Gastrocnemius medialis (tissue), 4 donors: Measurements from ENCODE around the gene COX4I1.

Experiments
- CTCF ChIP-seq, 5 experiments: fragments of 450-650 bp in 3 of 5; fragments of 200-600 bp in 2 of 5; sonication (generic) in 2 of 5; IDR thresholded peaks in 4 of 5; conservative IDR thresholded peaks in 1 of 5; 1 replicate in 4 of 5; 2 replicates in 1 of 5; pipeline ENCODE4 v1.5.1; 2016 to 2019; ENCODE audit warnings: antibody characterized with exemption in 5 of 5, mild to moderate bottlenecking in 3 of 5, moderate library complexity in 3 of 5
- POLR2A ChIP-seq, 2 donors: fragments of 450-650 bp; IDR thresholded peaks; one replicate each; pipeline ENCODE4 v1.6.1; 2017; ENCODE audit warnings: antibody characterized with exemption in 2 of 2, mild to moderate bottlenecking in 2 of 2, moderate library complexity in 2 of 2

DNA sequence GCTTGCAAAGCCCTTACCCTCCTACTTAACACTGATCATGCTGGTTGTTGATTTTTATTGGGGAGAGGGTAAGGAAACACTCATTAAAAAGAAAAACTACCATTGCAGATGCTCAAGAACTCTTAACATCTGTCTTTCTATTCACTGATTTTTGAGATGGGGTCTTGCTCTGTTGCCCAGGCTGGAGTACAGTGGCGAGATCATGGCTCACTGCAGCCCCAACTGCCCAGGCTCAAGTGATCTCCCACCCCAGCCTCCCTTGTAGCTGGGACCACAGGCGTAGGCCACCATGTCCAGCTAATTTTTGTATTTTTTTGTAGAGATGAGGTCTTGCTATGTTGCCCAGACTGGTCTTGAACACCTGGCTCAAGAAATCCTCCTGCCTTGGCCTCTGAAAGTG is 14.7 kb upstream of the COX4I1 start:
- TF ChIP-seq POLR2A (IDR thresholded peaks at IDR 0.05) (no peak), CTCF (IDR thresholded peaks at IDR 0.05 in 4 of 5, conservative IDR thresholded peaks at IDR 0.05 in 1 of 5) (no peak)
